ENCODE measurements around the gene MSI2.

The MSI2 gene

GRCh38 chr17:57324060-57324459, 67.7 kb downstream of the MSI2 start:
- no peak for DNase-seq

- no peak for DNase-seq
Measured at GRCh38 chr17:57324631-57325030, 68.3 kb downstream of the MSI2 start.

GRCh38 chr17:57326336-57326735, 70.0 kb downstream of the MSI2 start:
- no peak for DNase-seq

- DNase-seq = no peak
Measured at GRCh38 chr17:57326764-57327163, 70.4 kb downstream of the MSI2 start.

- no peak for DNase-seq
Measured at GRCh38 chr17:57327176-57327970, 71.0 kb downstream of the MSI2 start.

GRCh38 chr17:57328109-57328882, 72.0 kb downstream of the MSI2 start:
- no peak for DNase-seq

GRCh38 chr17:57329380-57330214, 73.3 kb downstream of the MSI2 start:
- no peak for DNase-seq

- DNase-seq = no peak
Measured at GRCh38 chr17:57330587-57330986, 74.3 kb downstream of the MSI2 start.

DNA sequence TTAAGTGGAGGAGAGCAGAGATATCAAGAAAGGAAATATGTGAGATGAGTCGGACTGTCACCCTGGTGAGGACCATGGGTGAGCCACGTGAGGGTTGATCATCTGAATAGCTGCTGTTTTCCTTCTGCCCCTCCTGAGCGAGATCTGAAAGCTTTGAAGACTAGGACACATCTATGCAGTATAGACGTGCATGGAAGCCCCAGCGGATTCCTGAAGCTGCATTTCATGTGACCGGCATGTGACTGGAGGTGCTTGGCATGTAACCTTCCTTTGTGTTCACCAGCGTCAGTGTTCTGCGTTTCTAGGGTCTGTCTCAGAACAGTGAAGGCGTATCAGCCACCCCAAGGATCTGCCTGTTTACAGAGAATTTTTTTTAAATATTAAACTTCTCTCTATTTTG, 75.1 kb downstream of the MSI2 start:
- DNase-seq = no peak

- DNase-seq = no peak
Measured at GRCh38 chr17:57332501-57332900, 76.2 kb downstream of the MSI2 start.

GRCh38 chr17:57335195-57335792, 79.0 kb downstream of the MSI2 start:
- DNase-seq = no peak

GRCh38 chr17:57337390-57337789, 81.1 kb downstream of the MSI2 start:
- no peak for DNase-seq

GRCh38 chr17:57338257-57338914, 82.1 kb downstream of the MSI2 start:
- no peak for DNase-seq

GRCh38 chr17:57340160-57340981, 84.0 kb downstream of the MSI2 start:
- DNase-seq = no peak

DNA sequence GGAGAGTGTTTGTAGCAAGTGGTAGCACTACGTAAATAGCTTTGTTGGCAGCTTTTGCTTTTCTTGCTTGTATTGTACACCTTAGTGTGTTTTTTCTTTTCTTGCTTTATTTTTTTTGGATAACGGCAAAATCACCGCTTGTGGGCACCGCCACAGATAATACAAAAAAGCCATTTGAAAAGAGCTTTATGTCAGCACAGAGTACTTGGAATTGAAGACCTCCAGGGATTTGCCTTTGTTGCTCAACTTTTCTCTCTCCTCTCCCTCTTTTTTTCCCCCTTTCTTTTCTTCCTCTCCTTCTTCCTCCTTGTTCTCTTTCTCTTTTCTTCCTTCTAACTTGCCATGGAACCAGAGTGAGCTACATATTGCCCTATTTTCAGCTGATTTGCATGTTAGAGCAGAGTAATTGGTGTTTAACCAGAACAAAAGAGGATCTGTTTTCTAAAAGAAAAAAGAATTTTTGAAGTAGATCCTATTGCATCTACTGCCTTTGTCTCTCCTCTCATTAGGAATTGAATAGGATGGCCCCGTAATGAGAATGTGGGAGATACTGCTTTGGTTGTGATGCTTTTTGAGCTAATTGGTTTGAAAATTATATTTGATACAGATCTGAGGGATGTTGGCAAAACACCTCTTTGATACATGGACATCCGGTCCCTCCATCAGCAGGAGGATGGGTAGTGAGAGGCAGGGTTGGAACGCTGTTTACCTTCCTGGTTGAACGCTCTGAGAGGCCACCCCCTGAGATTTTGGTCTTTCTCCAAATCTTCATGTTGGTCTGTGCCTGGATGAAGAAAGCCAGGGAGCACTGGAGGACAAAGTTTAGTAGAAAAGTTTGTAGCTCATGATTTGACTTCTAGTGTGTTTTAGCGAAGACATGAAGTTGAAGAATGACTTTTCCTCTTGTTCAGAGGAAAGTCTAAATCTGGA, 85.6 kb downstream of the MSI2 start:
- no peak for DNase-seq

DNA sequence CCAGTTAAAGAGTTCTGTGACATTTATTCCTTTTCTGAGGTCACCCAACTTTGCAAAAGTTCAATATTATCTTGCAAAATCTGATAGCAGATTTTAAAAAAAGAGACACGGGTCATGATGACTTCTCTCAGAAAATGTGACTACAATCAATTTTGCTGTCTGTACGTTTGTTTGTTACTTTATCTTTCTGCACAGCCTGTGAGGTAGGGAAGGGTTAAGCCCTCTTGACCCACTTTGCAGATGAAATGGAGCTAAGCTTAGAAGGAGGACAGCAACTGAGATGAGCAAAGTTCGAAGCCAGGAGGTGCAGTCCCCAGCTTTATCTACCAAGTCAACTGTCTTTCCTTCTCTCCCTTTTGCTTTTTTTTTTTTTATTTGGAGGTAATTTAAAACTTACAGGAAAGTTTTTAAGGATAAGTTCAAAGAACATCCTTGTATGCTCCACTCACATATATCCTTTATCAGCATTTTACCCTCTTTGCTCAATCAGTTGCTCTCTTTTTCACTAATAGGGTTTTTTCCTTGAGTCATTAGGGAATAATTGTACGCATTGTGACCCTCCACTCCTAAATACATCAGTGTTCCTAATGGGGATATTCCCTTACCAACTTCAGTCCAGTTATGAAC, 86.8 kb downstream of the MSI2 start:
- no peak for DNase-seq

- no peak for DNase-seq
Measured at GRCh38 chr17:57343717-57344116, 87.4 kb downstream of the MSI2 start.

GRCh38 chr17:57344261-57344660, 87.9 kb downstream of the MSI2 start:
- DNase-seq = no peak

GRCh38 chr17:57349541-57350247, 93.4 kb downstream of the MSI2 start:
- DNase-seq = no peak

All from CD4-positive, alpha-beta T cell treated with Interleukin-10 for 1 hour (primary cell).